Mammary epithelial cell (primary cell): ENCODE results near the gene HDGFL2.

ENCODE experiments used
- CTCF ChIP-seq, 2 donors: IDR thresholded peaks in 1 of 2; conservative IDR thresholded peaks in 1 of 2; 2 replicates each; pipeline ENCODE4 v1.5.1; 2011 to 2012; ENCODE audit warnings: inconsistent platforms in 2 of 2, low read length in 2 of 2, mild to moderate bottlenecking in 2 of 2, control low read depth in 1 of 2, low read depth in 1 of 2; ENCODE audit not compliant: insufficient read depth in 1 of 2; ENCODE audit errors: extremely low read depth in 1 of 2
- EZH2 ChIP-seq: IDR thresholded peaks from 2 replicates; pipeline ENCODE4 v1.6.1; 2012; ENCODE audit warnings: low read length, inconsistent platforms, borderline replicate concordance

- TF ChIP-seq CTCF (conservative IDR thresholded peaks at IDR 0.05 in 1 of 2, IDR thresholded peaks at IDR 0.05 in 1 of 2; ENCODE audit: extremely low read depth in 1 of 2, insufficient read depth in 1 of 2, low read depth in 1 of 2, low read length in 2 of 2) (no peak), EZH2 (no peak)
Observed at GRCh38 chr19:4517451-4518057, 45.5 kb downstream of the HDGFL2 start.
